HG03095 (cell line): ENCODE data around the gene PCDH1.

Experiments
- ATAC-seq: cut with Tn5 transposase; IDR thresholded peaks from one replicate; pipeline ENCODE4 v1.9.1; 2021; ENCODE audit warnings: moderate library complexity; ENCODE audit not compliant: unreplicated experiment

Gene PCDH1

GRCh38 chr5:141875022-141875740 lies 3.0 kb downstream of the PCDH1 start:
- no peak for ATAC-seq

- ATAC-seq = no peak
These were observed 3.8 kb downstream of the PCDH1 start for GRCh38 chr5:141874262-141874964.

GRCh38 chr5:141873933-141874261 lies 4.3 kb downstream of the PCDH1 start:
- no peak for ATAC-seq

- no peak for ATAC-seq
These were observed 5.5 kb downstream of the PCDH1 start for GRCh38 chr5:141872496-141873356.

GRCh38 chr5:141871870-141872269 lies 6.3 kb downstream of the PCDH1 start:
- no peak for ATAC-seq

GRCh38 chr5:141870871-141871270 lies 7.3 kb downstream of the PCDH1 start:
- ATAC-seq = no peak

GRCh38 chr5:141870228-141870627 lies 8.0 kb downstream of the PCDH1 start:
- ATAC-seq = no peak

- no peak for ATAC-seq
These were observed 8.7 kb downstream of the PCDH1 start for GRCh38 chr5:141869514-141869913.

- no peak for ATAC-seq
These were observed 9.2 kb downstream of the PCDH1 start for GRCh38 chr5:141869040-141869439.

GRCh38 chr5:141868541-141868940 lies 9.7 kb downstream of the PCDH1 start:
- no peak for ATAC-seq

- ATAC-seq = no peak
These were observed 10.6 kb downstream of the PCDH1 start for GRCh38 chr5:141867651-141868050.

GRCh38 chr5:141867139-141867538 lies 11.1 kb downstream of the PCDH1 start:
- no peak for ATAC-seq

- ATAC-seq = no peak
These were observed 12.1 kb downstream of the PCDH1 start for GRCh38 chr5:141866096-141866495.

- no peak for ATAC-seq
These were observed 12.8 kb downstream of the PCDH1 start for GRCh38 chr5:141865406-141865805.

- no peak for ATAC-seq
These were observed 13.5 kb downstream of the PCDH1 start for GRCh38 chr5:141864371-141865370.

- ATAC-seq = no peak
These were observed 14.5 kb downstream of the PCDH1 start for GRCh38 chr5:141863569-141864178.

GRCh38 chr5:141862936-141863543 lies 15.2 kb downstream of the PCDH1 start:
- ATAC-seq = no peak

GRCh38 chr5:141861194-141861593 lies 17.0 kb downstream of the PCDH1 start:
- no peak for ATAC-seq

- ATAC-seq = no peak
These were observed 20.0 kb downstream of the PCDH1 start for GRCh38 chr5:141858079-141858765.
